WERI-Rb-1 (cell line): ENCODE data around the gene LRCOL1.
"Not testable (repeated sequence)": the region's sequence is repeated elsewhere in the genome, so short reads cannot be mapped to it uniquely, and the experiment has no call there.

Source experiments
- DNase-seq: peaks from one replicate; pipeline ENCODE4 v3.0.0-alpha.2; 2020
- H3K27ac ChIP-seq: fragments of 250-450 bp; sonication (Bioruptor Pico); 2 replicates; pipeline ENCODE4 v1.5.1; 2020; ENCODE audit warnings: mild to moderate bottlenecking, moderate library complexity
- H3K27me3 ChIP-seq: fragments of 250-450 bp; sonication (Bioruptor Pico); 2 replicates; pipeline ENCODE4 v1.5.1; 2021; ENCODE audit warnings: mild to moderate bottlenecking, low read depth, moderate library complexity; ENCODE audit not compliant: insufficient read depth, severe bottlenecking
- H3K36me3 ChIP-seq: fragments of 250-450 bp; sonication (Bioruptor Pico); 2 replicates; pipeline ENCODE4 v1.5.1; 2020; ENCODE audit warnings: mild to moderate bottlenecking, moderate library complexity
- H3K4me3 ChIP-seq: 2 replicates; pipeline ENCODE4 v1.5.1; 2011; ENCODE audit warnings: low read depth, mild to moderate bottlenecking, control low read depth, low read length
- H3K9me3 ChIP-seq: fragments of 250-450 bp; sonication (Bioruptor Pico); 2 replicates; pipeline ENCODE4 v1.5.1; 2021; ENCODE audit warnings: mild to moderate bottlenecking, moderate library complexity; ENCODE audit not compliant: severe bottlenecking
- CTCF ChIP-seq: IDR thresholded peaks from 2 replicates; pipeline ENCODE4 v1.5.1; 2011; ENCODE audit warnings: low read depth, mild to moderate bottlenecking, control low read depth, inconsistent platforms, low read length

LRCOL1 gene

GRCh38 chr12:132602572-132603239, 7.7 kb downstream of the LRCOL1 start:
- Histone ChIP-seq H3K27me3 (no peaks in the 10 kb centered on the region), H3K9me3 (no peaks in the 10 kb centered on the region), H3K36me3 (no peaks in the 10 kb centered on the region), H3K4me3 (no peak overlapping the region), H3K27ac (peak overlapping the region; percentile 16; the same call in 1 of the 2 replicates)
- no peak for TF ChIP-seq CTCF
- peak; percentile 57 for DNase-seq

GRCh38 chr12:132601171-132601883, 9.1 kb downstream of the LRCOL1 start:
- no peak for TF ChIP-seq CTCF
- no peaks in the 10 kb centered on the region for H3K9me3 ChIP-seq
- no peak overlapping the region for H3K4me3 ChIP-seq
- H3K27me3 ChIP-seq: no peaks in the 10 kb centered on the region
- no peaks in the 10 kb centered on the region for H3K36me3 ChIP-seq
- no peak for DNase-seq
- no peak overlapping the region for H3K27ac ChIP-seq

GRCh38 chr12:132600048-132601032, 10.0 kb downstream of the LRCOL1 start:
- DNase-seq: peak; percentile 82
- Histone ChIP-seq H3K9me3 (no peaks in the 10 kb centered on the region), H3K27ac (no peak overlapping the region), H3K27me3 (no peaks in the 10 kb centered on the region), H3K36me3 (no peaks in the 10 kb centered on the region), H3K4me3 (peak overlapping the region; percentile 27; the same call in 1 of the 2 replicates)
- TF ChIP-seq CTCF: peak; percentile 90

- H3K27me3 ChIP-seq, H3K9me3 ChIP-seq, H3K36me3 ChIP-seq, H3K4me3 ChIP-seq, DNase-seq, H3K27ac ChIP-seq: not testable (repeated sequence)
Observed at GRCh38 chr12:132599502-132599901, 10.9 kb downstream of the LRCOL1 start.

GRCh38 chr12:132597333-132598316, 12.8 kb downstream of the LRCOL1 start:
- H3K27me3 ChIP-seq: no peaks in the 10 kb centered on the region
- no peak for TF ChIP-seq CTCF
- H3K27ac ChIP-seq: no peak overlapping the region
- no peaks in the 10 kb centered on the region for H3K9me3 ChIP-seq
- H3K4me3 ChIP-seq: peak overlapping the region; percentile 5
- DNase-seq: peak; percentile 56
- no peaks in the 10 kb centered on the region for H3K36me3 ChIP-seq
